ENCODE measurements around the gene PTPRD. TPM values are rescaled to one million over a fixed set of nuclear protein-coding genes. Genes with fewer than 3 reads are reported as not detected.

PTPRD gene
- total and polyA plus RNA-seq, 2 of the 4 experiments (the other 2 are of a cell fraction), result 0.07 to 0.18 TPM

DNA sequence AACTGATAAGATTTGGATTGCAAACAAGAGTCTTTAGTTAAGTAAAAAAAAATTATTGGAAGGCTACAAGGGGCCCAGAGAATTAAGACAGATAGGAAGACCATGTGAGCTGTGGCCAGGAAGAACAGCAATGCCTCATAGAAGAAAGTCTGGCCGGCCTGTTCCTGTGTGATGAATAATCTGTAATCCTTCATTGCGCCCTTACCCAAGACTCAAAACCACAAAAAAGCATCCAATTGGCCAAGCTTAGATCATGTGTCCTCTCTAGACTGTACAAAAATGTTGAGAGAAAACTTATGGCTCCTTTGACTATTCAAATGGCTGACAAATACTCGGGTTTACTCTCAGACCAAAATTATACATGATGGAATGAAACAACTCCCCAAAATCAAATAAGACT is 1383.5 kb downstream of the PTPRD start:
- Histone ChIP-seq H3K23ac (ENCODE audit: low read depth, low read length) (no peak overlapping the region), H2BK15ac (ENCODE audit: low read depth, low read length) (no peak overlapping the region), H4K20me1 (ENCODE audit: insufficient read depth, low read length) (no peaks in the 10 kb centered on the region), H3K4ac (ENCODE audit: low read depth, low read length) (no peak overlapping the region), H3K9me3 (ENCODE audit: control insufficient read depth, insufficient read depth, low read length) (peaks cover 3% of the 10 kb centered on the region; the same call in 1 of the 2 replicates), H3K9me1 (ENCODE audit: insufficient read depth, low read length) (no peaks in the 10 kb centered on the region), H2BK20ac (ENCODE audit: low read depth, low read length) (no peak overlapping the region), H2BK120ac (ENCODE audit: low read depth, low read length) (no peak overlapping the region), H3K56ac (ENCODE audit: extremely low read depth, insufficient read depth, low read length) (no peak overlapping the region), H3K9ac (ENCODE audit: low read depth, low read length) (no peak overlapping the region), H3K27ac (ENCODE audit: insufficient read depth, low read length) (no peak overlapping the region), H3K4me1 (ENCODE audit: control insufficient read depth, insufficient read depth, low read length) (no peaks in the 10 kb centered on the region), H2AFZ (replicated peaks; ENCODE audit: low read length, poor library complexity) (no peak overlapping the region), H2AK5ac (ENCODE audit: low read depth, low read length) (no peak overlapping the region), H2BK5ac (ENCODE audit: low read depth, low read length, poor library complexity, severe bottlenecking) (no peak overlapping the region), H3K79me1 (ENCODE audit: low read depth in 1 of 2, low read length in 2 of 2) (no peaks in the 10 kb centered on the region), H3K4me3 (ENCODE audit: insufficient read depth, low read depth, low read length) (no peak overlapping the region), H3K36me3 (ENCODE audit: control insufficient read depth, insufficient read depth, low read length) (no peaks in the 10 kb centered on the region), H3K18ac (ENCODE audit: low read depth, low read length) (no peak overlapping the region), H4K5ac (ENCODE audit: low read depth, low read length) (no peak overlapping the region), H4K91ac (ENCODE audit: insufficient read depth, low read depth, low read length) (no peak overlapping the region), H2AK9ac (replicated peaks; ENCODE audit: low read depth, low read length, poor library complexity) (no peak overlapping the region), H4K8ac (ENCODE audit: low read depth in 2 of 2, low read length in 2 of 2) (no peak overlapping the region), H3K27me3 (ENCODE audit: control insufficient read depth, insufficient read depth, low read length) (no peaks in the 10 kb centered on the region), H3K14ac (replicated peaks; ENCODE audit: low read depth, low read length) (no peak overlapping the region), H3K4me2 (ENCODE audit: low read depth, low read length) (no peak overlapping the region)
- WGBS, 2 experiments (ENCODE audit: extremely low coverage in 2 of 2, insufficient read length in 1 of 2), result no CpG with 5 or more reads among the region's 3 CpGs
- intact Hi-C loops (cut with micrococcal nuclease) (no loop called here), dilution Hi-C loops (cut with HindIII; ENCODE audit: low sequenced_read_pairs, unreplicated experiment) (no loop called here), in situ Hi-C loops (cut with MboI; ENCODE audit: low sequenced_read_pairs) (no loop called here)
- POLR2A ChIA-PET (ENCODE audit: unreplicated experiment), result no interaction called here
- CTCF ChIA-PET, result no interaction called here
- TF ChIP-seq CHD1 (IDR thresholded peaks at IDR 0.05; ENCODE audit: low read depth, low read length) (no peak), MAZ (IDR thresholded peaks at IDR 0.05; ENCODE audit: borderline replicate concordance, low read depth, low read length) (no peak), CEBPB (IDR thresholded peaks at IDR 0.05; ENCODE audit: low read depth, low read length) (no peak), RAD21 (IDR thresholded peaks at IDR 0.05; ENCODE audit: low read length) (no peak), MAFK (IDR thresholded peaks at IDR 0.05; ENCODE audit: low read depth, low read length) (no peak), RCOR1 (IDR thresholded peaks at IDR 0.05; ENCODE audit: insufficient replicate concordance, low read length) (no peak), SMC3 (IDR thresholded peaks at IDR 0.05; ENCODE audit: low read depth, low read length) (no peak), NFE2L2 (IDR thresholded peaks at IDR 0.05; ENCODE audit: low read depth, low read length) (no peak), MXI1 (IDR thresholded peaks at IDR 0.05; ENCODE audit: borderline replicate concordance, low read depth, low read length) (no peak), BHLHE40 (IDR thresholded peaks at IDR 0.05; ENCODE audit: low read depth, low read length) (no peak), RFX5 (IDR thresholded peaks at IDR 0.05; ENCODE audit: low read depth, low read length) (no peak), FOS (IDR thresholded peaks at IDR 0.05; ENCODE audit: low read depth, low read length) (no peak), POLR2A (IDR thresholded peaks at IDR 0.05; ENCODE audit: low read depth, low read length) (no peak)
- TF ChIP-seq, protein P1, sequence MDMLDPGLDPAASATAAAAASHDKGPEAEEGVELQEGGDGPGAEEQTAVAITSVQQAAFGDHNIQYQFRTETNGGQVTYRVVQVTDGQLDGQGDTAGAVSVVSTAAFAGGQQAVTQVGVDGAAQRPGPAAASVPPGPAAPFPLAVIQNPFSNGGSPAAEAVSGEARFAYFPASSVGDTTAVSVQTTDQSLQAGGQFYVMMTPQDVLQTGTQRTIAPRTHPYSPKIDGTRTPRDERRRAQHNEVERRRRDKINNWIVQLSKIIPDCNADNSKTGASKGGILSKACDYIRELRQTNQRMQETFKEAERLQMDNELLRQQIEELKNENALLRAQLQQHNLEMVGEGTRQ (IDR thresholded peaks at IDR 0.05; ENCODE audit: low read depth, low read length), result no peak
- TF ChIP-seq, protein P2, sequence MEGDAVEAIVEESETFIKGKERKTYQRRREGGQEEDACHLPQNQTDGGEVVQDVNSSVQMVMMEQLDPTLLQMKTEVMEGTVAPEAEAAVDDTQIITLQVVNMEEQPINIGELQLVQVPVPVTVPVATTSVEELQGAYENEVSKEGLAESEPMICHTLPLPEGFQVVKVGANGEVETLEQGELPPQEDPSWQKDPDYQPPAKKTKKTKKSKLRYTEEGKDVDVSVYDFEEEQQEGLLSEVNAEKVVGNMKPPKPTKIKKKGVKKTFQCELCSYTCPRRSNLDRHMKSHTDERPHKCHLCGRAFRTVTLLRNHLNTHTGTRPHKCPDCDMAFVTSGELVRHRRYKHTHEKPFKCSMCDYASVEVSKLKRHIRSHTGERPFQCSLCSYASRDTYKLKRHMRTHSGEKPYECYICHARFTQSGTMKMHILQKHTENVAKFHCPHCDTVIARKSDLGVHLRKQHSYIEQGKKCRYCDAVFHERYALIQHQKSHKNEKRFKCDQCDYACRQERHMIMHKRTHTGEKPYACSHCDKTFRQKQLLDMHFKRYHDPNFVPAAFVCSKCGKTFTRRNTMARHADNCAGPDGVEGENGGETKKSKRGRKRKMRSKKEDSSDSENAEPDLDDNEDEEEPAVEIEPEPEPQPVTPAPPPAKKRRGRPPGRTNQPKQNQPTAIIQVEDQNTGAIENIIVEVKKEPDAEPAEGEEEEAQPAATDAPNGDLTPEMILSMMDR (conservative IDR thresholded peaks at IDR 0.05; ENCODE audit: low read depth, low read length), result no peak
- TF ChIP-seq, protein P3, sequence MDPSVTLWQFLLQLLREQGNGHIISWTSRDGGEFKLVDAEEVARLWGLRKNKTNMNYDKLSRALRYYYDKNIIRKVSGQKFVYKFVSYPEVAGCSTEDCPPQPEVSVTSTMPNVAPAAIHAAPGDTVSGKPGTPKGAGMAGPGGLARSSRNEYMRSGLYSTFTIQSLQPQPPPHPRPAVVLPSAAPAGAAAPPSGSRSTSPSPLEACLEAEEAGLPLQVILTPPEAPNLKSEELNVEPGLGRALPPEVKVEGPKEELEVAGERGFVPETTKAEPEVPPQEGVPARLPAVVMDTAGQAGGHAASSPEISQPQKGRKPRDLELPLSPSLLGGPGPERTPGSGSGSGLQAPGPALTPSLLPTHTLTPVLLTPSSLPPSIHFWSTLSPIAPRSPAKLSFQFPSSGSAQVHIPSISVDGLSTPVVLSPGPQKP (IDR thresholded peaks at IDR 0.05; ENCODE audit: borderline replicate concordance, low read depth, low read length), result no peak
- DNase-seq, result no peak
- no TSS peak for BruUV-seq (replicated peaks)
- ATAC-seq (ENCODE audit: low read depth), result no peak
